ENCODE results near the gene B3GAT1.
"Not testable (repeated sequence)": the region's sequence is repeated elsewhere in the genome, so short reads cannot be mapped to it uniquely, and the experiment has no call there.

Gene B3GAT1

DNA sequence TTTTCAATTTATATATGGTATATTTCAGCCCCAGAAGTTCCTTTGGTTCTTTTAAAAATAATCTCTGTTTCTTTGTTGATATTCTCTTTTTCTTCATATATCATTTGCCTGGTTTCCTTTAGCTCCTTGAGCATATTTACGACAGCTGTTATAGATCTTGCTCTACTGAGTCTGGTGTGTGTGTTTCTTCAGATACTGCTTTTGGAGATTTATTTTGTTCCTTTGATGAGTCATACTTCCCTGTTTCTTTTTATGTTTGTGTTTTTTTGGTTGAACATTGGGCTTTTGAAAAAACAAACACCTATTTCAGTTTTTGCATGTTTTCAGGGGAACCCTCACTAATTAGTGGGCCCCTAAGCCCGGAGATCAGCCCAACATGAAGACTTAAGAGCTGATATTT, 56.9 kb downstream of the B3GAT1 start:
- no peak for DNase-seq (ENCODE audit: low read depth)

DNA sequence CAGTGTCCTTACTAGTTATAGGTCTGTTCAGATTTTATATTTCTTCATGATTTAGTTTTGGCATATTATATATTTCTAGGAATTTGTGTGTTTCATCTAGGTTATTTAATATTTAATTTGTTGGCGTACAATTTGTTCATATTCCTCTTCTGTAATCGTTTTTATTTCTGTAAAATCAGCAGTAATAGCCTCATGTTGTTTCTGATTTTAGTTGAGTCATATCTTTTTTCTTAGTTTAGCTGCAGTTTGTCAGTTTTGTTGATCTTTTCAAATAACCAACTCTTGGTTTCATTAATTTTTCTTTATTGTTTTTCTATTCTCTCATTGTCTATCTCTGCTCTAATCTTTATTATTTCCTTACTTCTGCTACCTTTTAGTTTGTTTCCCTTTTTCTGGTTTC, 59.9 kb downstream of the B3GAT1 start:
- no peak for DNase-seq (ENCODE audit: low read depth)

DNA sequence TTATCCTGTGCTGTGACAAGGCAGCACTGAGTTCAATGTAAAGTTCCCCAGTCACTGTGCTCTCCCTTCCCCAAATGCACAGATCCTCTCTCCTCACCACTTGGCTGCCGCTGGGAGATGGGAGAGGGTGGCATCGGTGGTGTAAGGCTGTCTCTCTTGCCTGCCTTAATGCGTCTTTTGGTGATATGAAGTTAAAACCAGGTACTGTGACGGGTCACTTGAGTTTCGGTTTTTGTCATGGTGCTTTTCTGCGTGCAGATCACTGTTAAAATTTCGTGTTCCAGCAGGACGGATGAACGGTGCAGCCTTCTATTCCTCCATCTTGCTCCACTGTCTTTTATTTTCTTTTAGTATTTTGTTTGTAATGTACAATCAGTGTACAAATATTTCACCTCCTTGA, 61.7 kb downstream of the B3GAT1 start:
- DNase-seq (ENCODE audit: low read depth) = no peak

DNA sequence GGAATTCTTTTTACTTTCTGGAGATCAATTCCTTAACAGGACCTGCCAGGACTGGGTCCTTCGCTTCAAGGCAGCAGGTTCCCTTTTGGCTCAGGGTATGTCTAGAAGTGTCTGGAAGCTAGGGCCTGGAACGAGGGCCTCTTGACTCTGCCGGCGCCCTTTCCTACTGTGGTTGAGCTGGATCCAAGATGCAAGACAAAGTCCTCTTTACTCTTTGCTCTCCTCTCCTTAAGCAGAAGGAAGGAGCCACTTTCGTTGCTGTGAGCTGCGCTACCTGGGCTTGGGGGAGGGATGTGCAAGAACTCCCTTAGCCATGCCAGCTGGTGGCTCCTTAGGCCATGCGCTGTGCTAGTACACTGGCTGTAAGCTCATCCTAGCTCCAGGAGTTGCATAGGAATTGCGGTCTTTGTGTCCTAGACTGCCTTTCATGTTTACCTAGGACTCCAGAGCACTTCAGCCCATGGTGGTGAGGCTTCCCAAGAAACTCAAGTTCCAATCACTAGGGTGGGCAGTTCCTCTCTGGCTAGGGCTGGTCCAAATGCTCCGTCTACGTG, 62.2 kb downstream of the B3GAT1 start:
- DNase-seq (ENCODE audit: low read depth) = no peak

DNA sequence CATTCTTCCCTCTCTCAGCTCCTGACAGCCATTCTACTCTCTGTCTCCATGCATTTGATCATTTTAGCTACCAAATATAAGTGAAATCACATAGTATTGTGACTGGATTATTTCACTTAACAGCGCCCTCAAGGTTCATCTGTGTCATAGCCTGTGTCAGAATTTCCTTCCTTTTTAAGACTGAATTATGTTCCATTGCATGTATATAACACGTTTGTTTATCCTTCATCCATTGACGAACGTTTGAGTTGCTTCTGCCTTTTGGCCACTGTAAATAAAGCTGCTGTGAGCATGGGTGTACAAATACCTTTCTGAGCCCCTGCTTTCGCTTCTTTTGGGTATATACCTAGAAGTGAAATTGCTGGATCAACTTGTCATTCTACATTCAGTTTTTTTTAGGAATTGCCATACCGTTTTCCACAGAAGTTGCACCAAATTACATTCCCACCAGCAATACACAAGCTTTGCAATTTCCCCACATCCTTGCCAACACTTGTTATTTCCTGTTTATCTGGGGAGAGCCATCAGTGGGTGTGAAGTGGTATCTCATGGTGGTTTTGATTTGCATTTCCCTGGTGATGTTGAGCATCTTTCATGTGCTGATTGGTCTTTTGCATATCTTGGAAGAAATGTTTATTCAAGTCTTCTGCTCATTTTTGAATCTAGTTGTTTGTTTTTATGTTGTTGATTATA, 62.8 kb downstream of the B3GAT1 start:
- DNase-seq (ENCODE audit: low read depth) = no peak

DNA sequence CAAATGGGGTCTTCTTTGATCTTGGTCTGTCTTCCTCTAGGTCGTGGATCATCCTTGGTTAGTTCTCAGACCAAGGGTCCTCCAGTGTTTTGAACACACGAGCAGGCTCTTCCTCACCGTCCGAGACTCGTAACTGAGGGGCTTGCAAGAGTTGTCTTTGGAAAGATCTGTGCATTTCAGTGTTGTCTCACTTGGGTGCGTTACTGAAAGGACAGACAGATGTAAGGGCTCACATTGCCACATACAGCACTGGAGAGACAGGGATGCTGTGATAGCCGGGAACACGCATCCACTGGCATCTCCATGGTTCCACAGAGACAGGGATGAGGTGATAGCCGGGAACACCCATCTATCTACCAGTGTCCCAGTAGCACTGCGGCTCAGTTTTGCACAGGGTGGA, 64.6 kb downstream of the B3GAT1 start:
- DNase-seq (ENCODE audit: low read depth) = no peak

DNA sequence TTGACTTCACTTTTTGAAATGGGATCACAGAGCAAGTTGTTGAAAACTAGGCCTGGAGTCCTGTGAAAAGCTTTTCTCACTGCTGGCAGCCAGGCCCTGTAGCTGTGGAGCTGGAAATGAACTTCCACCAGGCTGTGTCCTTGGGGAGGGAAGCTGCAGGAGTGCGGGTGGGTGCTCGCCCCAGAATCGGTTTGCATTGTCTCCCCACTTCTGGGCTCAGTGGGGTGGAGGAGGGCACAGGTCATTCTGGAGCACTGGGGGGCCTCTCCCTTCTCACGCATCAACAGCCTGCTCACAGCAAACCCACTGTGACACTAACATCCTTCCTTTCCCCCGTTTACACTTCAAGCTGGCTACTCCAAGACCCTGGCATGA, 65.1 kb downstream of the B3GAT1 start:
- no peak for DNase-seq (ENCODE audit: low read depth)

DNA sequence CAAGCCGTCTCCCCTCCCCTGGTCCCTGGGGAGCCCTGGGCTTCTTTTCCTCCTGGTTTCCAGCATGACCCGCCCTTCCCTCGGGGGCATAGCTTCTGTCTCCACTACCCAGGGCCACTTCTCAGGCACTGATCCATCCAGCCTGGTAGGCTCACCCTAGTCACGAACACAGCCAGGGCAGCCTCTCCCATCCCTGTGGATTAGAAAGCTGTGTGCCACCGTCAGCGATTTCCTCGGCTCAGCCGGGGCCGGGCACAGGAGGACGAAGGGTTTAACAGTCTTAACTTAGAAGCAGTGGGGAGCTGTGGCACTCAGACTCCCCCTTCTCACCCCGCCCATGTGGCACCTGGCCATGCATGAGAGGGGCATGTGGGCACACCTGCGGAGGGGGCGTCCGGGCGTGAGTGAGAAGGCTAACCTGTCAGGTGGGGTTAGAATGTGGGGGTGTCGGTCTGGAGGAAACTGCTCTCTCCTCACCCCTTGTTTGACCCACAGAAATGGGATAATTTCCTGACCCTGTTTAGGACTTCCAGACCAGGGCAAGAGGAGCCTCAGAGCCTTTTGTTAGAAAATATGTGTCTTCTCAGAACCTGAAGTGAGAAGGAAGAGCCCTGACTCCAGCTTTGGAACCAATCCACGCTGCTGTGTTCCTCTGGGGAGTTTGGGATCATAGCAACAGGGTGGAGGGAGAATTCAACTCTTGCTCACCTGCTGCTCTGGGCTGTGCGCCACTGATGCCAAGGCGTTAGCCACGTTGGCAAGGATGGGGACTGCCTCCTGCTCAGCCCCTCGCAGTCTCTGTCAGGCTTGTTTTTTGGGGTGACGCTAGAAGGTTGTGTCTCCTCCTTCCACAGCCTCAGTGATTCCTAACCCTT, 65.7 kb downstream of the B3GAT1 start:
- no peak for DNase-seq (ENCODE audit: low read depth)

DNA sequence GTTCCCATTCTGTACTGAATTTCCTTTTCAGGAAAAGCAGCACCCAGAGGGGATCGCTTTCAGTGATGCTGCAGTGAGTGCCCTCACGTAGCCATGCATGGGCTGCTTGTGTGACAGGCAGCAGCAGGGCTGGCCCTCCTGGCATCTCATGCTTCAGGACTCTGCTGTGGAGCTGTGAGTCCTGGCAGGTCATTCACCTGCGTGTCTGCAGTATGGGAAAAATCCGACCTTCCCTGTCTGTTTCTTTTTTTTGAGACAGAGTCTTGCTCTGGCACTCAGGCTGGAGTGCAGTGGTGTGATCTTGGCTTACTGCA, 66.8 kb downstream of the B3GAT1 start:
- DNase-seq (ENCODE audit: low read depth) = no peak

DNA sequence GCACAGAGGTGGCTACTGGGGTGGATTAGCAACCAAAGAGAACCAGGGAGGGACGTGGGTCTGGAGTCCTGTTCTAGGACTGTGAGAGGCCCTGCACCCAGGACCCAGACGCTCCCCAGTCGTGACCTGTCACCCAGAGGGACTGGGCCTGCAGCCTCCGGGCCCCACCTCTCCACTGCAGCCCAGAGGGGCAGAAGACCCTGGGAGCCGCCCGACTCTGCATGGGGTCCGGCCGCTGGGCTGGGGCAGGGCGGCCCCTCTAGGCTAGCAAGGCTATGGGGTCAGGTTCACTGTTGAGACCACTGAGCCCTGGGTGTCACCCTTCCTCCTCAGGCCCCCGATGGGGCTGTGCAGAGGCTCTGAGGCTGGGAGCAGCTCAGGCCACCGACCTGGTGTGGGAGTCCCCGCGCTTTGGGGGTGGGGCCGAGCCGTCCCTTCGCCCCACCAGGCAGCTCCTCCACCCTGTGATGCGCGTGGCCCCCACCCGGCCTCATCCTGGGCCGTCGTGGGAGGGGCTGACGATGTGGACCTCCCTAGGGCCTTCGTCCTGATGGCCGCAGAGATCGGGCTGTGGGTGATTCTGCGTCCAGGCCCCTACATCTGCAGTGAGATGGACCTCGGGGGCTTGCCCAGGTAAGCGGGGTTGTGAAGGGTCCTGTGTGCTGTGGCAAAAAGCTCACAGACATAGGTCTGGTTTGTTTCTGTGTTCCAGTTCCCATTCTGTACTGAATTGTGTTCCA, 67.4 kb downstream of the B3GAT1 start:
- DNase-seq (ENCODE audit: low read depth) = not testable (repeated sequence)

DNA sequence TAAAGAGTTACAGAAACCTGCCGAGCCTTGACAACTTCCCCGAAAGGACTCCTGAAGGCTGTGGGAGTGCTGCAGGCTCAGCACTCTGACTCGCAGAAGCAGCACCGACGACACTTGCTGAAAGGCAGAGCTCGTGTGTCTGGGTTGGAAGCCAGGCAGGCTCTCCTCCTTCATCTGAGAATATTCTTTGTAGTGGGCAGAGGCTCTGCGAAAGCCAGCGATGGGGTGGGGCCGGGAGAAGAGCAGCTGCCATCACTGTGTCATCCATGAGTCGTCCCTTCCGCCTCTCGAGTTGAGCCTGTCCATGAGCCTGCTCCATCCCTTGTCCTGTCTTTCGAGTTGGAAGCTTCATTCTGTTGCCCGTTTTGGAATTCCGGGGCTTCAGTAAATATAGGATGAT, 68.4 kb downstream of the B3GAT1 start:
- DNase-seq (ENCODE audit: low read depth) = no peak

DNA sequence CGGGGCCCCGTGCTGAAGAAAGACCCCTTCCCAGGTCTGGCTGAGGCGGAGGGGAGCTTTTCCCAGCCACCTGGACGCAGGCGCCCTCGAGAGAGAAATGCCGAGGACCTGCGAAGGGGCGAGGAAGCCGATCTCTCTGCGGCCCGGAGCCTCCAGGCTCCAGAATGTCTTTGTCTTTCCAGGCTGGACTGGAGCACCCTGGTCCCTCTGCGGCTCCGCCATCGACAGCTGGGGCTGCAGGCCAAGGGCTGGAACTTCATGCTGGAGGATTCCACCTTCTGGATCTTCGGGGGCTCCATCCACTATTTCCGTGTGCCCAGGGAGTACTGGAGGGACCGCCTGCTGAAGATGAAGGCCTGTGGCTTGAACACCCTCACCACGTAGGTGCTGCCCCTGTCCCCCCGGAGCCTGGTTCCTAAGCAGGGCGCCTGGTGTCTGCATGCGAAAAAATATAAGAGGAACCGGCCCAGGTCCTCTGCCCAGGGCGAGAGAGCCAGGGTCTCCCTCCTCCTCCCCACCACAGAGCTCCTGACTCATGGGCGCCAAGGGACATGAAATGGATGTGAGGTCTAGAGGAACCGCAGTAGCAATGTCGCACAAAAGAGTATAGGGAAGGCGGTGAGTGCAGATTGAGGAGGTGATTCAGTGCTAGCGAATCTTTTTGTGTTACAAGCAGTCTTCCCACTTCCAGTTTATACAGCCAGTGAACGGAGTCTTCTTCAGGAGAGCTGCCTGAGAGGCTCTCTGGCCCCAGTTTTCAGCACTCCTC, 69.3 kb downstream of the B3GAT1 start:
- DNase-seq (ENCODE audit: low read depth) = no peak

DNA sequence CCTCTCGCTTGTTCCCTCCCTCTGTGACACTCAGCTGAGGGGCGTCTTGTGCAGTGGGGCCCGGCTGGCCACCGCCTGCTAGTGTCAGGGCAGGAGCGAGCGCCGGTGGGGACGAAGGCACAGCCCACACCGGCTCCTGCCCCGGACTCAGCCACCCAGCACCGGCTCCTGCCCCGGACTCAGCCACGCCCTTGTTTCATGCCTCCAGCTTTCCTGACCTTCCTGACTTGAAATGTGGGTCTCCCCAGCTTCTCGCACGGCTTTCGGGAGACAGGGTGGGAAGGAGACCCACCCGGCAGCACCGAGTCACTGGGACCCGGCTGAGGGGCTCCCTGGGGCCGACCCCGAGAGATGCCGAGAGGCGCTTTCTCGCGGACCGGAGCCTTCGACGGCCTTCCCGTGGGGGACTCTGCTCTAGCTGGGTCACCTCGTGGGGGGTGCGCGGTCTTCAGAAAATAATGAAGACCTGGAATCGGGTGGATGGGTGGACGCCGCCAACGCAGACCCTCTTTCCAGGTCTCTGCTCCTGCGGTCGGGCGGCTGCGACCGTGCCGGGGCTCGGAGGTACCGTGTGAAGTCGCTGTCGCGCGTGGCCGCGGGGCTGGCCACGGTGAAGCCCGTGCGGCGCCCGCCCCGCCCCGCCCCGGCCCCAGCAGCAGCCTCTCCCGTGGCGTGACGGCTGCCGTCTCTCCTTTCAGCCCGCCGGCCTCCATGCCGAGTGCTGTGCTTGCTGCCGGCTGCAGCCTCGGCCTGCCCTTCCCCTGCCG, 70.1 kb downstream of the B3GAT1 start:
- no peak for DNase-seq (ENCODE audit: low read depth)

DNA sequence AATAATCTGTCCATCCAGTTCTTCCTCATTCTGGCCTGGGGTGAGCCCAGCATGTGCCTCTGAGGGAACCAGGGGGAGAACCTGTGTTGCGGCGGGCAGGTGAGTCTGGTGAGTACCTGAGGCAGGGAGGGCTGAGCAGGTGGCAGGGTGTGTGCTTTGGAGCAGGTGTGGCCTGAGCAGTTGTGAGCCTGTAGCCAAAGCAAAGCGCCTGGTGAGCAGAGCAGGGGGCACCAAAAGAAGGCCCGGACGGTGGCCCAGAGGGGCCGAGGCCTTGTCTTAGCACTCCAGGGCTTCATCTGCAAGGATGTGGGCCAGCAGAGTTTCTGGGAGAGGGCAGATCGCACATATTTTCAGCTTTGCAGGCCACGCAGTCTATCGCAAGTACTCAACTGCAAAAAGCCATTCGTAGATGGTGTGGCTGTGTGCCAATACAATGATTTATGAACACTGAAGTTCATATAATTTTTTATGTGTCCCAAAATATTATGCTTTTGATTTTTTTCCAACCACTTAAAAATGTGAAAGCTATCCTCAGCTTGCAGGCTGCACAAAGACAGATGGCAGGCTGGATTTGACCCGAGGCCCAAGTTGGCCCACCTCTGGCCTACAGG, 71.6 kb downstream of the B3GAT1 start:
- no peak for DNase-seq (ENCODE audit: low read depth)

DNA sequence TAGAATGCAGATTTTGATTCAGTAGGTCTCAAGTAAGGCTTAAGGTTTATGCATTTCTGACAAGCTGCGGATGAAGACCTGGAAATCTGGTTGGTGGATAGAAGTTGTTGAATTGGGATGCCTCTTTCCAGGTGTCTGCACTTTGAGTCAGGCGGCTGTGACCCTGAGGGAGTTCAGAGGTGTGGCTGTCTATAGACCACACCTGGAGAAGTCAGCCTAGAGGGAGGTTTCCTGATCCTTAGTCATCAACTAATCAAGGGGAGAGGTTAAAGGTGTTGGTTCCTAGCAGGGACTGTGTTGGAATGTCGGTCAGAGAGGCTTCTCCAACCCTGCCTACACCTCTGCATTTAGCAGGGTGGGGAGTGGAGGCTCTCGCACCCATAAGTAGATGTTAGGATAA, 72.3 kb downstream of the B3GAT1 start:
- no peak for DNase-seq (ENCODE audit: low read depth)

DNA sequence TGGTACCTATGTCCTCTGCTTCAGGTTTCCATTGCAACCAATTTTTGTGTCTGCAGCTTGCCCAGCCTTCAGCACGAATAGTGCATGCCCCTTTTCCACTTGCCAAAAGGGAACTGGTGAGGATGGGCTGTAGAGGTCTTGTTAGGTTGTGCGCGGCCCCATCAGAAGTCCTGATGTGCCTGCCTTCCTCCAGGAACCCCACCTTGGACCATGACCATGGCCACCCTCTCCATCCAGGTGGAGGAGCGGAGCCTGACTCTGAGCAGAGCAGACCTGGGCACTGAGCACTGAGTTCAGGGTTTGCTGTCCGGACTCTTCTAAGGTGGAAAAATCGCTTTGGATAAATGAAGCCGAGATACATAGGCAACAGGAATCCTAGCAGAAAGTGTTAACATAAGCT, 73.4 kb downstream of the B3GAT1 start:
- DNase-seq (ENCODE audit: low read depth) = no peak

DNA sequence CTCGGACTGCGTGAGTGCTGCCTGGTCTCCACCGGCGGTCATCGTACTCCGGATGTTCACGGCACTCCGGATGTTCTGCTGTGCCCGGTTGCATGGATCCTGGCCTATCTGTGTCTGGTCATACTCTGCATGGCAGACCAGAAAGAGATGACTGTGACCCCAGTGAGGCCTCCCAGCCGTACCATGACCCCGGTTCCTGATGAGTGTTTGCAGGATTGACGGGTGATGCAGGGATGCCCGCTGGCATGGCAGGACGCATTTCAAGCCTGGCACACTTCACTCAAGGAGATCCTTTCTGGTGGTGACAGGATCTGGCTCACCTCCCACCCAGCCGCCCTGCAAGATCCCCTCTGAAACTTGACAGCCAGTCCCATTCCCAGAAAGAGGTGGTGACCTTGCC, 74.0 kb downstream of the B3GAT1 start:
- DNase-seq (ENCODE audit: low read depth) = no peak

DNA sequence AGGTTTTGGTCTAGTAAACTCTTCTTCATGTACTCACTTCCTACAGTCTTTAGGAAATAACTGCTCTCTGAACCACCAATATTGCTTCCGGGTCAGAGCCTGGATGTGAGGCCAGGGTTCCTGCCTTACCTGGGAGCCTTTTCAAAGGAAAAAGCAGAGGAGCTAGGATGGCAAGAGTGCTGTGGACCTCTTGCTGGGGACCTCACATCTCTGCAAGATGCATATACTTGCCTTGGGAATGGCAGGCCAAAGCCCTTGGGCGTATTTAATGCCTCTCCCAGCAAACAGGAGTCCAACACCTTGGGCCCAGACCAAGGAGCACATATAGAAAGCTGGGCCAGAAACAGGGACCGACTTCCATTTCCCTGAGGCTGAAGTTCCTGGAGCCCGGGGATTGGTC, 75.0 kb downstream of the B3GAT1 start:
- DNase-seq (ENCODE audit: low read depth) = no peak

DNA sequence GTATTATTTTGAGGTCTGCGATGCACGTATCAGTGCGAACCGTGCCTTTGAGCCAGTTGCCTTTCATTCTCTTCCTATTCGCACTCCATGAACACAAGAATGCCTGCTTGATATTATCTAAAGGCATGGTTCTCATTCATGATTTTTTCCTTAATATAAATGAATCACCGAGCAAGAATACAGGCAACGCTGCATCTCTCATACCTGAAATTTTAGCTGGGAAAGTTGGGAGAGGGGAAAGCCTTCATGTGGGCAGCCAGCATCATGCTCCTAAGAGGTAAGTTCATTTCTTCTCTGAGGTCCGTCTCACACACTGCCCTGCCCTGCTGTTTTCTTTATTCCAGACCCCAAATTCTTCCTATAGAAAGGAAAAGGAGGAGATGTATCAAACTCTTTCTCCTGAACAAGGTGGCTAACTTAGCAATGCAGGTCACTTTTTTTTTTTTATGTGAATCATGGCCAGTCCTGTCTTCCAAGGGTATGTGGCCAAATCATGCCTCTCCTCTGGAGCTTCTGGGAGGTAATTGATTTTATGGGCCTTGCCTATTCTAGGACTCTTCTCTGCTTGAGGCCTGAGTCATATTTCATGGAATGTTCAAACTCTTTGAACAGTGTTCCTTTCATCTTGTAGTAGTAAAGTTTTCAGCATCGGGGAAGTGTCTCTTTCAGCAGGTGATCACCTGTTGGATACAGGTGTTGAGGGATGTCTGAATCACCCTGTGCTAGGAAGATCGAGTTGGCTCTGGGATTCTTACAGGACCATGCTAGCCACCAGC, 77.1 kb downstream of the B3GAT1 start:
- no peak for DNase-seq (ENCODE audit: low read depth)

DNA sequence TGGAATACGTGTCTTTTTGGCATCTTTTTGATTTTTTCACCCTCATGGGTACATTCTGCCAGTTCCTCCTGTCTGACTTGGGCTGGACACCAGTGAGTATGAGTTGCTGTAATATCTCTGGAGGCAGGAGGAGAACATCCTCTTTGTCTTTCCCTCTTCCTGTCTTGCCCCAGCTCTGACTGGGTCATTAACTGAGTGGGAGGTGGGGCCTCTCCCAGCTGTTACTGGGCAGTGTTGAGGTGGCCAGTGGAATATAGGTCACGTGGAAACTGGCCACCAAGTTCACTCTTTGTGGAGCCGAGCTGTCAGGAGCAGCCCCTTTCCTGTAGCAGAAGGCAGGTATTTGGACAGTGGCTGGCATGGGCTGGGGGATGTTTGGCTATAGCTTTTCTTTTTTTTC, 78.1 kb downstream of the B3GAT1 start:
- DNase-seq (ENCODE audit: low read depth) = no peak

All from T-helper 22 cell (primary cell).